ENCODE results near the gene AGRP. TPM values are rescaled to one million over a fixed set of nuclear protein-coding genes. Genes with fewer than 3 reads are reported as not detected.

Gene AGRP
- total RNA-seq, 1 experiment from 2014 or later: not detected

DNA sequence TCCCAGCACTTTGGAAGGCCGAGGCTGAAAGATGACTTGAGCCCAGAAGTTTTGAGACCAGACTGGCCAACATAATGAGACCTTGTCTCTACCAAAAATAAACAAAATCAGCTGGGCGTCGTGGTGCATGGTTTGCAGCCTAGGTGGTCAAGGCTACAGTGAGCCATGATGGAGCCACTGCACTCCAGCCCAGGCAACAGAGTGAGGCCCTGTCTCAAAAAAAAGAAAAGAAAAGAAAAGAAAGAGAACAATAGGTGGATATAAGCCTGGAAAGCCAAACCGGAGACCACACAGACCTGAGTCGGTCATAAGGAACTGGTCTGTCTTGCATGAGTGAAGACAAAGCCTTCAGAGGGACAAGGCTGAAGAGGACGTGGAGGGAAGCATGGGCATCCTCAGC lies 16.8 kb downstream of the AGRP start:
- Mint-ChIP-seq H3K4me1 (peaks cover 4% of the 10 kb centered on the region in 2 experiments), H3K27me3 (ENCODE audit: low read depth) (no peaks in the 10 kb centered on the region), H3K36me3 (ENCODE audit: insufficient read depth in 1 of 3, low read depth in 3 of 3) (no peaks in the 10 kb centered on the region), H3K4me3 (no peak overlapping the region), H3K9me3 (no peaks in the 10 kb centered on the region), H3K27ac (peak overlapping the region in 1 of 3 experiments; percentile 45; a peak in 1 of 7 replicates)
- Histone ChIP-seq H2AFZ (ENCODE audit: low read length) (no peak overlapping the region), H2BK15ac (ENCODE audit: low read depth, low read length) (no peak overlapping the region), H2AK5ac (ENCODE audit: insufficient read length, low read length) (no peak overlapping the region), H3K27ac (ENCODE audit: insufficient read length, low read depth, low read length) (no peak overlapping the region), H3K4me1 (ENCODE audit: insufficient read depth, low read length) (no peaks in the 10 kb centered on the region), H2BK120ac (ENCODE audit: low read depth, low read length, poor library complexity, severe bottlenecking) (no peak overlapping the region), H2BK12ac (ENCODE audit: insufficient read length, low read depth, low read length) (no peak overlapping the region), H3K27me3 (ENCODE audit: insufficient read depth, low read length) (no peaks in the 10 kb centered on the region), H4K91ac (ENCODE audit: insufficient read length, low read depth, low read length) (no peak overlapping the region), H3K23me2 (ENCODE audit: insufficient read length, low read depth, low read length, poor library complexity, severe bottlenecking) (no peaks in the 10 kb centered on the region), H2BK20ac (ENCODE audit: low read depth, low read length, poor library complexity, severe bottlenecking) (no peak overlapping the region), H3K79me1 (ENCODE audit: insufficient read depth, low read depth, low read length, poor library complexity, severe bottlenecking) (no peaks in the 10 kb centered on the region), H3K18ac (ENCODE audit: insufficient read length, low read depth, low read length) (no peak overlapping the region), H4K5ac (ENCODE audit: insufficient read length, low read depth, low read length) (no peak overlapping the region), H4K20me1 (ENCODE audit: control insufficient read depth, insufficient read depth, insufficient read length) (no peaks in the 10 kb centered on the region), H3K14ac (ENCODE audit: insufficient read depth, low read length) (no peak overlapping the region), H4K8ac (replicated peaks; ENCODE audit: insufficient read length, low read depth, low read length) (no peak overlapping the region), H3K23ac (ENCODE audit: insufficient read length, low read depth, low read length) (no peak overlapping the region), H2BK5ac (ENCODE audit: insufficient read length, low read length) (no peak overlapping the region), H3K4ac (ENCODE audit: low read depth, low read length) (no peak overlapping the region), H3K9me3 (ENCODE audit: control insufficient read depth, low read depth, low read length) (no peaks in the 10 kb centered on the region), H3K4me2 (ENCODE audit: insufficient read depth, insufficient read length, low read length) (no peak overlapping the region), H3K9ac (ENCODE audit: extremely low read depth, insufficient read length, low read length) (no peak overlapping the region), H3K79me2 (ENCODE audit: insufficient read depth, low read length) (no peaks in the 10 kb centered on the region), H3K56ac (ENCODE audit: insufficient read length, low read depth, low read length) (no peak overlapping the region), H3T11ph (ENCODE audit: low read length) (no peak overlapping the region)
- TF ChIP-seq, protein P1, sequence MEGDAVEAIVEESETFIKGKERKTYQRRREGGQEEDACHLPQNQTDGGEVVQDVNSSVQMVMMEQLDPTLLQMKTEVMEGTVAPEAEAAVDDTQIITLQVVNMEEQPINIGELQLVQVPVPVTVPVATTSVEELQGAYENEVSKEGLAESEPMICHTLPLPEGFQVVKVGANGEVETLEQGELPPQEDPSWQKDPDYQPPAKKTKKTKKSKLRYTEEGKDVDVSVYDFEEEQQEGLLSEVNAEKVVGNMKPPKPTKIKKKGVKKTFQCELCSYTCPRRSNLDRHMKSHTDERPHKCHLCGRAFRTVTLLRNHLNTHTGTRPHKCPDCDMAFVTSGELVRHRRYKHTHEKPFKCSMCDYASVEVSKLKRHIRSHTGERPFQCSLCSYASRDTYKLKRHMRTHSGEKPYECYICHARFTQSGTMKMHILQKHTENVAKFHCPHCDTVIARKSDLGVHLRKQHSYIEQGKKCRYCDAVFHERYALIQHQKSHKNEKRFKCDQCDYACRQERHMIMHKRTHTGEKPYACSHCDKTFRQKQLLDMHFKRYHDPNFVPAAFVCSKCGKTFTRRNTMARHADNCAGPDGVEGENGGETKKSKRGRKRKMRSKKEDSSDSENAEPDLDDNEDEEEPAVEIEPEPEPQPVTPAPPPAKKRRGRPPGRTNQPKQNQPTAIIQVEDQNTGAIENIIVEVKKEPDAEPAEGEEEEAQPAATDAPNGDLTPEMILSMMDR (conservative IDR thresholded peaks at IDR 0.05): no peak
- DNase-seq: no peak
- WGBS (ENCODE audit: extremely low coverage, insufficient read length, low lambda C conversion rate): no CpG with 5 or more reads among the region's 6 CpGs
